ENCODE measurements around the gene SLC25A38. TPM values are rescaled to one million over a fixed set of nuclear protein-coding genes. Genes with fewer than 3 reads are reported as not detected.

The SLC25A38 gene
- total RNA-seq, 4 donors from 2014 or later: 43.8 to 51.2 (median 48.2) TPM

DNA sequence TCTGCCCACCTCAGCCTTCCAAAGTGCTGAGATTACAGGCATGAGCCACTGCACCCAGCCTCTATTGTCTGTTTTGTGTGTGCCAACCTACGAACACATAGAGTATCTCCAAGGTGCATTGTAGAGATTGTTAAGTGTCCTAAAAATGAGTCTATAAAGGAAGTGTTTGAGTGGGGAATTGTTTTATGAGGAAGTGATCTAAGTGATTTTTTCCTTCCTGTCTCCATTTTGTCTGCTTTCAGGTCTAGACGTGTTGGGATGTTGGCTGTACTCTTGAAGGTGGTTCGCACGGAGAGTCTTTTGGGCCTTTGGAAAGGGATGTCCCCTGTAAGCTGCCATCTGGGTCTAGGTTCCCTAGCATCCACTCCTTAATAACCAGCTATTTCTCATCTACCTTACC, 7.0 kb downstream of the SLC25A38 start:
- in situ Hi-C loops (cut with MboI; ENCODE audit: low sequenced_read_pairs in 4 of 4) (loop anchor here in 1 of 4 donors (25.0 kb wide), 1 partner anchor 1072 kb away; the partner anchor contains the start of gene RPL14), intact Hi-C loops (cut with DNase I; ENCODE audit: low total_unique reads) (no loop called here)
- H3K36me3 ChIP-seq: peaks cover 0 to 54% of the 10 kb centered on the region in 2 donors
- H3K4me3 ChIP-seq: no peak overlapping the region
- H3K27me3 ChIP-seq: no peaks in the 10 kb centered on the region
- peaks cover 5 to 14% of the 10 kb centered on the region in 2 donors for H3K4me1 ChIP-seq
- no peak for DNase-seq
- no peak overlapping the region for H3K27ac ChIP-seq
- ATAC-seq: no peak
- no peak for TF ChIP-seq POLR2A (IDR thresholded peaks at IDR 0.05)
- TF ChIP-seq, protein P1, sequence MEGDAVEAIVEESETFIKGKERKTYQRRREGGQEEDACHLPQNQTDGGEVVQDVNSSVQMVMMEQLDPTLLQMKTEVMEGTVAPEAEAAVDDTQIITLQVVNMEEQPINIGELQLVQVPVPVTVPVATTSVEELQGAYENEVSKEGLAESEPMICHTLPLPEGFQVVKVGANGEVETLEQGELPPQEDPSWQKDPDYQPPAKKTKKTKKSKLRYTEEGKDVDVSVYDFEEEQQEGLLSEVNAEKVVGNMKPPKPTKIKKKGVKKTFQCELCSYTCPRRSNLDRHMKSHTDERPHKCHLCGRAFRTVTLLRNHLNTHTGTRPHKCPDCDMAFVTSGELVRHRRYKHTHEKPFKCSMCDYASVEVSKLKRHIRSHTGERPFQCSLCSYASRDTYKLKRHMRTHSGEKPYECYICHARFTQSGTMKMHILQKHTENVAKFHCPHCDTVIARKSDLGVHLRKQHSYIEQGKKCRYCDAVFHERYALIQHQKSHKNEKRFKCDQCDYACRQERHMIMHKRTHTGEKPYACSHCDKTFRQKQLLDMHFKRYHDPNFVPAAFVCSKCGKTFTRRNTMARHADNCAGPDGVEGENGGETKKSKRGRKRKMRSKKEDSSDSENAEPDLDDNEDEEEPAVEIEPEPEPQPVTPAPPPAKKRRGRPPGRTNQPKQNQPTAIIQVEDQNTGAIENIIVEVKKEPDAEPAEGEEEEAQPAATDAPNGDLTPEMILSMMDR (IDR thresholded peaks at IDR 0.05 in 4 of 5, conservative IDR thresholded peaks at IDR 0.05 in 1 of 5): no peak
- H3K9me3 ChIP-seq: no peaks in the 10 kb centered on the region

DNA sequence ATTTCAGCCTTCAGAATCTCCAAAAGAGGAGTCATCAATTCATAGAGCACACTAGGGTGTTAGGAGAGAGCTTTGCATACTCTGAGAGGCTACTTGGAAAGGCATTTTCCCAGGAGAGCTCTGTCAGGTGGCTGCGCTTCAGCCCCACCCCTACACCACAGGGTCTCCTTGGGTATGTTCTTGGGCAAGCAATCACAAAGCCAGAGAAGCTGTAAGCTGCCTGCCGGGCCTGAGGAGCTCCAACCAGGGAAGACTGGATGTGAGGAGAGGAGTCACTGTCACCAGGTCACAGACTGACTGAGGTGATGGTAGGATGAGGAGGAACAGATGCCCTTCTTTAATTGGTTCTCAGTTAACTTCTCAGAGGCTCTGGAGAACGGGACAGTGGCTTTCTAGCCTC, 13.5 kb downstream of the SLC25A38 start:
- Histone ChIP-seq H3K27me3 (no peaks in the 10 kb centered on the region), H3K9me3 (no peaks in the 10 kb centered on the region), H3K4me3 (no peak overlapping the region), H3K36me3 (peaks cover 0 to 73% of the 10 kb centered on the region in 2 donors), H3K27ac (no peak overlapping the region), H3K4me1 (no peaks in the 10 kb centered on the region)
- no peak for ATAC-seq
- in situ Hi-C loops (cut with MboI; ENCODE audit: low sequenced_read_pairs in 4 of 4): loop anchor here in 1 of 4 donors (25.0 kb wide), 1 partner anchor 1066 kb away; the partner anchor contains the start of gene RPL14
- no peak for TF ChIP-seq POLR2A (IDR thresholded peaks at IDR 0.05)
- TF ChIP-seq, protein P1 (IDR thresholded peaks at IDR 0.05 in 4 of 5, conservative IDR thresholded peaks at IDR 0.05 in 1 of 5): no peak
- no peak for DNase-seq
- intact Hi-C loops (cut with DNase I; ENCODE audit: low total_unique reads): no loop called here

GRCh38 chr3:39398700-39399099, 15.5 kb downstream of the SLC25A38 start:
- Histone ChIP-seq H3K9me3 (no peaks in the 10 kb centered on the region), H3K4me1 (no peaks in the 10 kb centered on the region), H3K27me3 (no peaks in the 10 kb centered on the region), H3K27ac (no peak overlapping the region), H3K4me3 (no peak overlapping the region), H3K36me3 (peaks cover 0 to 53% of the 10 kb centered on the region in 2 donors)
- intact Hi-C loops (cut with DNase I; ENCODE audit: low total_unique reads): no loop called here
- DNase-seq (no peak), ATAC-seq (no peak)
- no peak for TF ChIP-seq POLR2A (IDR thresholded peaks at IDR 0.05)
- TF ChIP-seq, protein P1 (IDR thresholded peaks at IDR 0.05 in 4 of 5, conservative IDR thresholded peaks at IDR 0.05 in 1 of 5): no peak
- in situ Hi-C loops (cut with MboI; ENCODE audit: low sequenced_read_pairs in 4 of 4): loop anchor here in 1 of 4 donors (25.0 kb wide), 1 partner anchor 1064 kb away; the partner anchor contains the start of gene RPL14

- TF ChIP-seq, protein P1 (IDR thresholded peaks at IDR 0.05 in 4 of 5, conservative IDR thresholded peaks at IDR 0.05 in 1 of 5): no peak
- no peak for TF ChIP-seq POLR2A (IDR thresholded peaks at IDR 0.05)
- H3K27ac ChIP-seq: no peak overlapping the region
- no peaks in the 10 kb centered on the region for H3K27me3 ChIP-seq
- H3K9me3 ChIP-seq: no peaks in the 10 kb centered on the region
- in situ Hi-C loops (cut with MboI; ENCODE audit: low sequenced_read_pairs in 4 of 4) (loop anchor here in 1 of 4 donors (25.0 kb wide), 1 partner anchor 910 kb away; the partner anchor contains the start of gene EIF1B), intact Hi-C loops (cut with DNase I; ENCODE audit: low total_unique reads) (no loop called here)
- ATAC-seq (no peak), DNase-seq (no peak)
- H3K4me1 ChIP-seq: peaks cover 0 to 2% of the 10 kb centered on the region in 2 donors
- H3K4me3 ChIP-seq: no peak overlapping the region
- peaks cover 0 to 20% of the 10 kb centered on the region in 2 donors for H3K36me3 ChIP-seq
Observed at GRCh38 chr3:39401983-39402382, 18.8 kb downstream of the SLC25A38 start.

Data from gastrocnemius medialis (tissue), 4 donors.